K562 (cell line): ENCODE data around the gene UBE2G2. TPM values are rescaled to one million over a fixed set of nuclear protein-coding genes. Genes with fewer than 3 reads are reported as not detected.

Experiments
- ATAC-seq: fragments of 200-7000 bp; cut with Tn5 transposase; 3 replicates; pipeline ENCODE4 v1.9.1; 2020; ENCODE audit warnings: moderate library complexity
- BruUV-seq: library from RNA; stranded (reverse); fragments of 400-500 nt; replicated peaks from 2 replicates; lab custom pipeline; 2021; lab: Mats Ljungman, UMichigan
- CTCF ChIA-PET: fragments of 300-600 bp; formaldehyde crosslinking; extraction: SDS; loops from one replicate; lab custom pipeline; 2021; ENCODE audit warnings: low intra/inter-chr PET ratio; lab: Yijun Ruan, JAX
- POLR2A ChIA-PET: fragments of 300-600, 350-650 bp; sonication (Branson Sonifier 250); formaldehyde crosslinking; extraction: SDS; loops from one replicate; lab custom pipeline; 2021; ENCODE audit warnings: antibody characterized with exemption, inconsistent platforms; lab: Yijun Ruan, JAX
- DNase-seq, 4 experiments: peaks; one replicate each; pipeline versions ENCODE4 v3.0.0 to v3.0.0-alpha.2; 2011 to 2018; ENCODE audit warnings: low spot score in 3 of 4, mixed read lengths in 3 of 4; ENCODE audit errors: extremely low read depth in 1 of 4
- FAIRE-seq: peaks from 2 replicates; lab custom pipeline; 2011; peaks lifted over from hg19 to GRCh38; lab: Jason Lieb, UNC
- H2AFZ ChIP-seq: 2 replicates; pipeline ENCODE4 v1.6.0; 2011; ENCODE audit warnings: low read depth, low read length, control low read depth, inconsistent platforms
- H3K27ac ChIP-seq: fragments of 200-600 bp; 3 replicates; pipeline ENCODE4 v1.8.0; 2011; ENCODE audit warnings: low read depth, mild to moderate bottlenecking, control low read depth, inconsistent platforms, low read length, moderate library complexity, mixed read lengths; ENCODE audit errors: extremely low read depth
- H3K27me3 ChIP-seq, 2 experiments: fragments of 300-600 bp in 1 of 2; 2 replicates in 1 of 2; 3 replicates in 1 of 2; pipeline versions ENCODE4 v1.6.0 to v1.8.0; 2011; ENCODE audit warnings: inconsistent platforms in 2 of 2, low read length in 2 of 2, mild to moderate bottlenecking in 1 of 2, mixed read lengths in 1 of 2, moderate library complexity in 1 of 2; ENCODE audit not compliant: control insufficient read depth in 2 of 2, insufficient read depth in 2 of 2
- H3K36me3 ChIP-seq: fragments of 300-600 bp; 3 replicates; pipeline ENCODE4 v1.8.0; 2011; ENCODE audit warnings: mild to moderate bottlenecking, low read length, inconsistent platforms; ENCODE audit not compliant: control insufficient read depth, insufficient read depth
- H3K4me1 ChIP-seq, 2 experiments: fragments of 200-600 bp in 1 of 2; replicated peaks in 1 of 2; 2 replicates in 1 of 2; 3 replicates in 1 of 2; pipeline versions ENCODE4 v1.5.1 to v1.8.0; 2011; ENCODE audit warnings: inconsistent platforms in 2 of 2, low read length in 2 of 2, mild to moderate bottlenecking in 1 of 2, mixed read lengths in 1 of 2, moderate library complexity in 1 of 2; ENCODE audit not compliant: control insufficient read depth in 2 of 2, insufficient read depth in 2 of 2
- H3K4me2 ChIP-seq: 2 replicates; pipeline ENCODE4 v1.6.1; 2011; ENCODE audit warnings: low read length, control low read depth, inconsistent platforms, mixed read lengths; ENCODE audit not compliant: insufficient read depth
- H3K4me3 ChIP-seq: fragments of 200-600 bp; sonication (generic), shearing (Covaris generic); 2 replicates; pipeline ENCODE4 v1.5.1; 2016; ENCODE audit warnings: control low read depth, inconsistent platforms
- H3K79me2 ChIP-seq: fragments of 200-600 bp; 3 replicates; pipeline ENCODE4 v1.8.0; 2011; ENCODE audit warnings: low read length, inconsistent platforms; ENCODE audit not compliant: control insufficient read depth, insufficient read depth
- H3K9ac ChIP-seq, 2 experiments: 2 replicates each; pipeline versions ENCODE4 v1.6.0 to v1.6.1; 2011; ENCODE audit warnings: low read depth in 2 of 2, low read length in 2 of 2, control low read depth in 1 of 2, inconsistent platforms in 1 of 2, mild to moderate bottlenecking in 1 of 2, mixed read lengths in 1 of 2; ENCODE audit not compliant: insufficient read depth in 1 of 2
- H3K9me1 ChIP-seq: one replicate; pipeline ENCODE4 v1.6.0; 2011; ENCODE audit warnings: inconsistent platforms, mild to moderate bottlenecking, low read length, moderate library complexity; ENCODE audit not compliant: control insufficient read depth, insufficient read depth
- H3K9me3 ChIP-seq: replicated peaks from 2 replicates; pipeline ENCODE4 v1.5.1; 2011; ENCODE audit warnings: low read depth, low read length, inconsistent platforms; ENCODE audit not compliant: control insufficient read depth, insufficient read depth
- H4K20me1 ChIP-seq: replicated peaks from 2 replicates; pipeline ENCODE4 v1.6.1; 2011; ENCODE audit warnings: low read length, inconsistent platforms, mixed read lengths; ENCODE audit not compliant: control insufficient read depth, insufficient read depth
- NR2C1 ChIP-seq, 2 experiments: fragments of 450-650 bp; IDR thresholded peaks; 2 replicates each; pipeline ENCODE4 v1.6.1; 2017; ENCODE audit warnings: mild to moderate bottlenecking in 2 of 2, antibody characterized with exemption in 1 of 2, inconsistent platforms in 1 of 2, missing compliant biosample characterization in 1 of 2, missing genetic modification characterization in 1 of 2
- POLR2AphosphoS2 ChIP-seq: IDR thresholded peaks from 2 replicates; pipeline ENCODE4 v1.6.1; 2012; ENCODE audit warnings: low read length, improper control_type of control experiment
- RBM39 ChIP-seq: fragments of 200-400 bp; formaldehyde crosslinking; optimal IDR thresholded peaks from 2 replicates; pipeline ENCODE3; 2018; ENCODE audit warnings: low read depth, low read length
- SAFB ChIP-seq: fragments of 200-400 bp; formaldehyde crosslinking; IDR thresholded peaks from 2 replicates; pipeline ENCODE4 v1.6.1; 2017; ENCODE audit warnings: low read depth, low read length, borderline replicate concordance
- ZNF174 ChIP-seq: fragments of 250-450 bp; sonication (Bioruptor Pico); IDR thresholded peaks from 2 replicates; pipeline ENCODE4 v1.4.0; 2020; ENCODE audit warnings: mild to moderate bottlenecking
- ZNF311 ChIP-seq: fragments of 250-450 bp; sonication (Bioruptor Pico); IDR thresholded peaks from 2 replicates; pipeline ENCODE4 v1.4.0; 2020; ENCODE audit warnings: mild to moderate bottlenecking, moderate library complexity
- ZNF77 ChIP-seq: fragments of 250-450 bp; sonication (Bioruptor Pico); IDR thresholded peaks from 2 replicates; pipeline ENCODE4 v1.5.0; 2020
- WGBS: fragments of 100-300 bp; shearing (Covaris generic); methylation state at CpG from one replicate; pipeline ENCODE4 v1.1.6; 2016; ENCODE audit warnings: low coverage, mixed read lengths; ENCODE audit not compliant: insufficient coverage; ENCODE audit errors: missing lambda C conversion rate; 5-methylcytosine and 5-hydroxymethylcytosine counted together
- in situ Hi-C: fragments of 300-500 bp; cut with MboI; formaldehyde crosslinking; loops from 4 replicates; pipeline ENCODE4 v1.15.0; 2018; ENCODE audit warnings: inconsistent platforms, mixed read lengths
- intact Hi-C: fragments of 100-400 bp; cut with micrococcal nuclease; formaldehyde crosslinking; loops from 2 replicates; pipeline ENCODE4 v1.14.2; 2022
- polyA plus RNA-seq, 8 experiments: library from polyadenylated mRNA; depleted of rRNA in 4 of 8; stranded (reverse) in 5 of 8; unstranded in 3 of 8; fragments of >200 nt; fragmentation: Nextera tagmentation in 2 of 8; fragmentation: Illumina TruSeq in 1 of 8; extraction: Ambion mirVana in 2 of 8; extraction: Trizol in 1 of 8; gene quantifications; 2 replicates each; pipeline versions ENCODE4 v1.2.1 to v1.2.3, GENCODE V29; 2011 to 2014; ENCODE audit warnings: inconsistent platforms in 1 of 8, missing spikeins in 1 of 8
- total RNA-seq, 7 experiments: library from RNA; depleted of rRNA in 6 of 7; stranded (reverse); fragments of >200 nt in 6 of 7; fragmentation: Illumina TruSeq in 2 of 7; extraction: Trizol in 2 of 7; gene quantifications; 2 replicates each; pipeline versions ENCODE4 v1.2.1 to v1.2.3, GENCODE V29; 2011 to 2021; ENCODE audit warnings: low replicate concordance in 1 of 7
- TF ChIP-seq, protein P1 (sequence below), 2 experiments: fragments of 450-650 bp; IDR thresholded peaks; 2 replicates each; pipeline ENCODE4 v1.6.1; 2016
- TF ChIP-seq, protein P2 (sequence below), 2 experiments: IDR thresholded peaks in 1 of 2; conservative IDR thresholded peaks in 1 of 2; 2 replicates each; pipeline ENCODE4 v1.6.1; 2016; ENCODE audit warnings: low read depth in 2 of 2, mild to moderate bottlenecking in 1 of 2, missing compliant biosample characterization in 1 of 2, missing genetic modification characterization in 1 of 2, moderate library complexity in 1 of 2
- TF ChIP-seq, protein P3 (sequence below): sonication (generic); formaldehyde crosslinking; IDR thresholded peaks from 2 replicates; pipeline ENCODE4 v1.8.0; 2023; ENCODE audit warnings: missing genetic modification reagents, mild to moderate bottlenecking, borderline replicate concordance

UBE2G2 gene
- total and polyA plus RNA-seq, 9 of the 15 experiments (the other 6 are each of a cell fraction or from before 2014, with no cell fraction given) = 47.5 to 225 (median 140) TPM

DNA sequence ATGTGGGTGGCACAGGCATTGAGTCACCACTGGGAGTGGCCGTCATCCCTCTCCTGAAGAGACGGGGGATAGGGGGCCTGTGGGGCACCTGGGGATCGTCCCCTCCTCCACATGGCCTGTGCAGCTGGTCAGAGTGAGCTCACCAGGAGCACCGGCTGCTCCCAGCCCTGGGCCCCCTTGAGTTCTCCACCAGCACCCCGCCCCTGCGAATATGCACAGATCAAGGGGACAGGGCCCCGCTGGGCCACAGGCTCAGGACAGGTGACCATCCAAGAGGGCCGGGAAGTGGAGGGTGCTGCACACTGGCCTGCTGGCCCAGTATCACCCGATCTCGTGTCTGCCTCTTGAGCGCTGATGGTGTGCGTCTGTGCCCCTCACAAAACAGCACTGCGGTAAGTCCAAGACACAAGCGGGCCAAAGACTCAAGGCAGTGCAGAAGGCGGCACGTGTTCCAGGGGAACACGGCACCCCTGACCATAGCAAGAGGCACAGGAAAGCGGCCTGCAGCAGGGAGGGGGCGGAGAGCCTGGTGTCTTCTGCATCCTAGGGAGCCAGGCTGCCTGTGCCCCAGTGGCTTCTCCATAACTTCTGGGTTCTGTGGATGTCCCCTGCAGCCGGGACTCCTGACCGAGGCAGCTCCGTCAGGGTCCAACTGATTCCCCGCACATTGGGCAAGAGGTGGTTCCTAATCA lies 72.1 kb downstream of the UBE2G2 start:
- FAIRE-seq = no peak
- Histone ChIP-seq H3K4me1 (peaks cover 10 to 13% of the 10 kb centered on the region in 2 experiments; a peak in 4 of 5 replicates), H3K27me3 (peaks cover 71 to 90% of the 10 kb centered on the region in 2 experiments), H3K9me1 (no peaks in the 10 kb centered on the region), H3K9me3 (no peaks in the 10 kb centered on the region), H3K9ac (peak overlapping the region in 1 of 2 experiments; percentile 12; a peak in 1 of 4 replicates), H3K27ac (no peak overlapping the region), H3K79me2 (no peaks in the 10 kb centered on the region), H3K4me3 (no peak overlapping the region), H3K36me3 (no peaks in the 10 kb centered on the region), H4K20me1 (peaks cover 12% of the 10 kb centered on the region; the same call in 1 of the 2 replicates), H2AFZ (no peak overlapping the region), H3K4me2 (no peak overlapping the region)
- ATAC-seq = no peak; the same call in 2 of the 3 replicates
- in situ Hi-C loops = no loop called here
- ChIA-PET POLR2A (interaction anchor here (0.5 to 2.6 kb wide), 4 partner anchors 10 to 280 kb away, joined by 3 to 10 read pairs (median 4); no protein-coding TSS in a partner anchor), CTCF (no interaction called here)
- no TSS peak for BruUV-seq
- 8% methylated on average over 21 of the region's 23 CpGs for WGBS
- intact Hi-C loops = no loop called here
- no peak for DNase-seq
- TF ChIP-seq NR2C1 (IDR thresholded peaks at IDR 0.05) (no peak), NR2C1 (tag; IDR thresholded peaks at IDR 0.05) (no peak), ZNF174 (CRISPR knock-in tag) (no peak), ZNF77 (no peak), SAFB (no peak), POLR2AphosphoS2 (no peak), RBM39 (no peak), ZNF311 (CRISPR knock-in tag) (no peak)
- TF ChIP-seq, protein P1, sequence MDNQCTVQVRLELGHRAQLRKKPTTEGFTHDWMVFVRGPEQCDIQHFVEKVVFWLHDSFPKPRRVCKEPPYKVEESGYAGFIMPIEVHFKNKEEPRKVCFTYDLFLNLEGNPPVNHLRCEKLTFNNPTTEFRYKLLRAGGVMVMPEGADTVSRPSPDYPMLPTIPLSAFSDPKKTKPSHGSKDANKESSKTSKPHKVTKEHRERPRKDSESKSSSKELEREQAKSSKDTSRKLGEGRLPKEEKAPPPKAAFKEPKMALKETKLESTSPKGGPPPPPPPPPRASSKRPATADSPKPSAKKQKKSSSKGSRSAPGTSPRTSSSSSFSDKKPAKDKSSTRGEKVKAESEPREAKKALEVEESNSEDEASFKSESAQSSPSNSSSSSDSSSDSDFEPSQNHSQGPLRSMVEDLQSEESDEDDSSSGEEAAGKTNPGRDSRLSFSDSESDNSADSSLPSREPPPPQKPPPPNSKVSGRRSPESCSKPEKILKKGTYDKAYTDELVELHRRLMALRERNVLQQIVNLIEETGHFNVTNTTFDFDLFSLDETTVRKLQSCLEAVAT (IDR thresholded peaks at IDR 0.05) = no peak
- TF ChIP-seq, protein P2, sequence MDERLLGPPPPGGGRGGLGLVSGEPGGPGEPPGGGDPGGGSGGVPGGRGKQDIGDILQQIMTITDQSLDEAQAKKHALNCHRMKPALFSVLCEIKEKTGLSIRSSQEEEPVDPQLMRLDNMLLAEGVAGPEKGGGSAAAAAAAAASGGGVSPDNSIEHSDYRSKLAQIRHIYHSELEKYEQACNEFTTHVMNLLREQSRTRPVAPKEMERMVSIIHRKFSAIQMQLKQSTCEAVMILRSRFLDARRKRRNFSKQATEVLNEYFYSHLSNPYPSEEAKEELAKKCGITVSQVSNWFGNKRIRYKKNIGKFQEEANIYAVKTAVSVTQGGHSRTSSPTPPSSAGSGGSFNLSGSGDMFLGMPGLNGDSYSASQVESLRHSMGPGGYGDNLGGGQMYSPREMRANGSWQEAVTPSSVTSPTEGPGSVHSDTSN (CRISPR knock-in tag; IDR thresholded peaks at IDR 0.05; ENCODE audit: low read depth) = no peak
- TF ChIP-seq, protein P2 (tag; conservative IDR thresholded peaks at IDR 0.05; ENCODE audit: low read depth) = no peak
- TF ChIP-seq, protein P3, sequence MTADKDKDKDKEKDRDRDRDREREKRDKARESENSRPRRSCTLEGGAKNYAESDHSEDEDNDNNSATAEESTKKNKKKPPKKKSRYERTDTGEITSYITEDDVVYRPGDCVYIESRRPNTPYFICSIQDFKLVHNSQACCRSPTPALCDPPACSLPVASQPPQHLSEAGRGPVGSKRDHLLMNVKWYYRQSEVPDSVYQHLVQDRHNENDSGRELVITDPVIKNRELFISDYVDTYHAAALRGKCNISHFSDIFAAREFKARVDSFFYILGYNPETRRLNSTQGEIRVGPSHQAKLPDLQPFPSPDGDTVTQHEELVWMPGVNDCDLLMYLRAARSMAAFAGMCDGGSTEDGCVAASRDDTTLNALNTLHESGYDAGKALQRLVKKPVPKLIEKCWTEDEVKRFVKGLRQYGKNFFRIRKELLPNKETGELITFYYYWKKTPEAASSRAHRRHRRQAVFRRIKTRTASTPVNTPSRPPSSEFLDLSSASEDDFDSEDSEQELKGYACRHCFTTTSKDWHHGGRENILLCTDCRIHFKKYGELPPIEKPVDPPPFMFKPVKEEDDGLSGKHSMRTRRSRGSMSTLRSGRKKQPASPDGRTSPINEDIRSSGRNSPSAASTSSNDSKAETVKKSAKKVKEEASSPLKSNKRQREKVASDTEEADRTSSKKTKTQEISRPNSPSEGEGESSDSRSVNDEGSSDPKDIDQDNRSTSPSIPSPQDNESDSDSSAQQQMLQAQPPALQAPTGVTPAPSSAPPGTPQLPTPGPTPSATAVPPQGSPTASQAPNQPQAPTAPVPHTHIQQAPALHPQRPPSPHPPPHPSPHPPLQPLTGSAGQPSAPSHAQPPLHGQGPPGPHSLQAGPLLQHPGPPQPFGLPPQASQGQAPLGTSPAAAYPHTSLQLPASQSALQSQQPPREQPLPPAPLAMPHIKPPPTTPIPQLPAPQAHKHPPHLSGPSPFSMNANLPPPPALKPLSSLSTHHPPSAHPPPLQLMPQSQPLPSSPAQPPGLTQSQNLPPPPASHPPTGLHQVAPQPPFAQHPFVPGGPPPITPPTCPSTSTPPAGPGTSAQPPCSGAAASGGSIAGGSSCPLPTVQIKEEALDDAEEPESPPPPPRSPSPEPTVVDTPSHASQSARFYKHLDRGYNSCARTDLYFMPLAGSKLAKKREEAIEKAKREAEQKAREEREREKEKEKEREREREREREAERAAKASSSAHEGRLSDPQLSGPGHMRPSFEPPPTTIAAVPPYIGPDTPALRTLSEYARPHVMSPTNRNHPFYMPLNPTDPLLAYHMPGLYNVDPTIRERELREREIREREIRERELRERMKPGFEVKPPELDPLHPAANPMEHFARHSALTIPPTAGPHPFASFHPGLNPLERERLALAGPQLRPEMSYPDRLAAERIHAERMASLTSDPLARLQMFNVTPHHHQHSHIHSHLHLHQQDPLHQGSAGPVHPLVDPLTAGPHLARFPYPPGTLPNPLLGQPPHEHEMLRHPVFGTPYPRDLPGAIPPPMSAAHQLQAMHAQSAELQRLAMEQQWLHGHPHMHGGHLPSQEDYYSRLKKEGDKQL (CRISPR knock-in tag) = no peak
